ENCODE measurements around the gene SEC16A. TPM values are rescaled to one million over a fixed set of nuclear protein-coding genes. Genes with fewer than 3 reads are reported as not detected.

Gene SEC16A
- total and polyA plus RNA-seq, 11 donors, result 20.9 to 53.3 (median 29.9) TPM

GRCh38 chr9:136455043-136456002, 27.5 kb downstream of the SEC16A start:
- Histone ChIP-seq H3K36me3 (peaks cover 0 to 100% (median 92%) of the 10 kb centered on the region in 9 donors), H3K4me3 (no peak overlapping the region), H3K9me3 (no peaks in the 10 kb centered on the region), H3K27ac (no peak overlapping the region), H3K27me3 (no peaks in the 10 kb centered on the region), H3K4me1 (peaks cover 0 to 4% (median 0%) of the 10 kb centered on the region in 12 donors)
- no peak for TF ChIP-seq POLR2A (IDR thresholded peaks at IDR 0.05)
- no peak for TF ChIP-seq CTCF (IDR thresholded peaks at IDR 0.05)
- ATAC-seq (peak in 1 of 4 donors; percentile 9), DNase-seq (no peak)
- 89 to 92% (median 92%) methylated on average over 29 to 43 of the region's 43 CpGs for WGBS, 4 donors
- intact Hi-C loops (cut with DNase I), result no loop called here

GRCh38 chr9:136454026-136454796, 28.6 kb downstream of the SEC16A start:
- 90 to 93% (median 91%) methylated on average over 17 to 25 of the region's 25 CpGs for WGBS, 4 donors
- no peak overlapping the region for H3K27ac ChIP-seq
- peaks cover 2 to 100% (median 92%) of the 10 kb centered on the region in 9 donors for H3K36me3 ChIP-seq
- TF ChIP-seq POLR2A (IDR thresholded peaks at IDR 0.05) (no peak), CTCF (IDR thresholded peaks at IDR 0.05) (no peak)
- no peak for DNase-seq
- intact Hi-C loops (cut with DNase I), result no loop called here
- ATAC-seq, result peak in 1 of 4 donors; percentile 9
- no peaks in the 10 kb centered on the region for H3K27me3 ChIP-seq
- H3K9me3 ChIP-seq, result no peaks in the 10 kb centered on the region
- H3K4me3 ChIP-seq, result no peak overlapping the region
- H3K4me1 ChIP-seq, result peaks cover 0 to 4% (median 0%) of the 10 kb centered on the region in 12 donors

- no peaks in the 10 kb centered on the region for H3K27me3 ChIP-seq
- ATAC-seq, result no peak
- no peak for DNase-seq
- intact Hi-C loops (cut with DNase I), result no loop called here
- TF ChIP-seq CTCF (IDR thresholded peaks at IDR 0.05), result no peak
- H3K9me3 ChIP-seq, result no peaks in the 10 kb centered on the region
- H3K36me3 ChIP-seq, result peaks cover 4 to 98% (median 92%) of the 10 kb centered on the region in 9 donors
- WGBS, 4 donors, result 91 to 94% (median 93%) methylated on average over 11 of the region's 11 CpGs
- H3K4me1 ChIP-seq, result peaks cover 0 to 4% (median 0%) of the 10 kb centered on the region in 12 donors
- no peak overlapping the region for H3K27ac ChIP-seq
- H3K4me3 ChIP-seq, result no peak overlapping the region
Observed at GRCh38 chr9:136453326-136453725, 29.5 kb downstream of the SEC16A start.
